ENCODE results near the gene TMEM178B.

DNA sequence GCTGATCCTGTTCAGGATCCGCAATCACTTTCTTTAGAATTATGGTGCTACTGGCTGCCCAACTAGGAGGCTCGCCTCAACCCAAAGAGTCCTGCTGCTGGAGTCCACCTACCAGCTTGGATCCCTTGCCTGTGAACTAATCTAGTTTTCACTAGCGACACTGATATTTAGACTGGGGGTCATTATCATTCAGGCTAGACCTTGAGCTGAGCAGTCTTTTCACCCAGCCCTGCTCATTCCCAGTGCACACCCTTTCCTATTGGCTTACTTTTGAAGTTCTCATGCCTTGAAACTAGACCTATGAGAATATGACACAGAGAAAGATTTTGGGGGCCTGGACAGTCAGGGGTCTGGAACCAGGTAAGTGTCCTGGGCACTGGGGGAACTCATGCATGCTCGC, 107.9 kb downstream of the TMEM178B start:
- TF ChIP-seq, protein P1, sequence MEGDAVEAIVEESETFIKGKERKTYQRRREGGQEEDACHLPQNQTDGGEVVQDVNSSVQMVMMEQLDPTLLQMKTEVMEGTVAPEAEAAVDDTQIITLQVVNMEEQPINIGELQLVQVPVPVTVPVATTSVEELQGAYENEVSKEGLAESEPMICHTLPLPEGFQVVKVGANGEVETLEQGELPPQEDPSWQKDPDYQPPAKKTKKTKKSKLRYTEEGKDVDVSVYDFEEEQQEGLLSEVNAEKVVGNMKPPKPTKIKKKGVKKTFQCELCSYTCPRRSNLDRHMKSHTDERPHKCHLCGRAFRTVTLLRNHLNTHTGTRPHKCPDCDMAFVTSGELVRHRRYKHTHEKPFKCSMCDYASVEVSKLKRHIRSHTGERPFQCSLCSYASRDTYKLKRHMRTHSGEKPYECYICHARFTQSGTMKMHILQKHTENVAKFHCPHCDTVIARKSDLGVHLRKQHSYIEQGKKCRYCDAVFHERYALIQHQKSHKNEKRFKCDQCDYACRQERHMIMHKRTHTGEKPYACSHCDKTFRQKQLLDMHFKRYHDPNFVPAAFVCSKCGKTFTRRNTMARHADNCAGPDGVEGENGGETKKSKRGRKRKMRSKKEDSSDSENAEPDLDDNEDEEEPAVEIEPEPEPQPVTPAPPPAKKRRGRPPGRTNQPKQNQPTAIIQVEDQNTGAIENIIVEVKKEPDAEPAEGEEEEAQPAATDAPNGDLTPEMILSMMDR (optimal IDR thresholded peaks at IDR 0.05 in 1 of 3, IDR thresholded peaks at IDR 0.05 in 1 of 3, conservative IDR thresholded peaks at IDR 0.05 in 1 of 3; ENCODE audit: extremely low read depth in 1 of 3, insufficient read depth in 2 of 3, low read length in 3 of 3), result no peak
- TF ChIP-seq EZH2 (IDR thresholded peaks at IDR 0.05; ENCODE audit: low read length), result no peak
